GM18519 (cell line): ENCODE measurements around the gene NLGN3.
"Not testable (repeated sequence)": the region's sequence is repeated elsewhere in the genome, so short reads cannot be mapped to it uniquely, and the experiment has no call there.

Experiments used
- ATAC-seq: cut with Tn5 transposase; IDR thresholded peaks from one replicate; pipeline ENCODE4 v1.9.1; 2021; ENCODE audit warnings: mild to moderate bottlenecking, moderate library complexity; ENCODE audit not compliant: unreplicated experiment, low FRiP score

The NLGN3 gene

DNA sequence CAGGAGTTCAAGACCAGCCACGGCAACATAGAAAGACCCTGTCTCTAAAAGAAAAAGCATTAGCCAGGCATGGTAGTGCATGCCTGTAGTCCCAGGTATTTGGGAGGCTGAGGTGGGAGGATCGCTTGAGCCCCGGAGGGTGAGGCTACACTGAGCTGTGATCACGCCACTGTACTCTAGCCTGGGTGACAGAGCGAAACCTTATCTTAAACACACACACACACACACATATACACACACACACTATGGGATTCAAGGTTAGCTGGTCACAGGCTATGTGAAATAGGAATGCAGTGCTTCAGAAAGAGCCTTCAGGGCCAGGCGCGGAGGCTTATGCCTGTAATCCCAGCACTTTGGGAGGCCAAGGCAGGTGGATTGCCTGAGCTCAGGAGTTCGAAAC is 23.5 kb downstream of the NLGN3 start:
- ATAC-seq: no peak

DNA sequence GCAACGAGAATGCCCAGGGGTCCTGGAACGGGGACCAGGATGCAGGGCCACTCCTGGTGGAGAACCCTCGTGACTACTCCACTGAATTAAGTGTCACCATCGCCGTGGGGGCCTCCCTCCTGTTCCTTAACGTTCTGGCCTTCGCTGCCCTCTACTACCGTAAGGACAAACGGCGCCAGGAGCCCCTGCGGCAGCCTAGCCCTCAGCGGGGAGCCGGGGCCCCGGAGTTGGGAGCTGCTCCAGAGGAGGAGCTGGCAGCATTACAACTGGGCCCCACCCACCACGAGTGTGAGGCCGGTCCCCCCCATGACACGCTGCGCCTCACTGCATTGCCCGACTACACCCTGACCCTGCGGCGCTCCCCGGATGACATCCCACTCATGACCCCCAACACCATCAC is 24.9 kb downstream of the NLGN3 start:
- ATAC-seq: no peak

DNA sequence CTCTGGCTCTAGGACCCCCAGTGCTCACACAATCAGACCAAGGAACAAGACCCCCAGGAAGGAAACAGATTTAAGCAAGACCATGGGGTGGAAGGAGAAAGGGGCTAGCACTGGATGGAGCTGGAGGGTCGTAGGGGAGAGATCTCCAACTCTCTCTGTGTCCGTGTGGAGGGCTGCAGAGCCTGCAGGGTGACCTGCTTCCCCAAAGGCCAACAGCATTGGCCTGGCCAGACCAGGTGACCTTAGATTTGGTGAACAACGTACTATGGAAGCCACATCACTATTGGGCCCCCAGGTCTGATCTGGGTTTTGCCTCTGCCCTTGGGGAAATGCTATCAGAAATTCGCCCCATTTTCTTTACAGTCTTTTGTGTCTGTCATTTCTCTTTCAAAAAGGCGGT is 26.0 kb downstream of the NLGN3 start:
- ATAC-seq: no peak

DNA sequence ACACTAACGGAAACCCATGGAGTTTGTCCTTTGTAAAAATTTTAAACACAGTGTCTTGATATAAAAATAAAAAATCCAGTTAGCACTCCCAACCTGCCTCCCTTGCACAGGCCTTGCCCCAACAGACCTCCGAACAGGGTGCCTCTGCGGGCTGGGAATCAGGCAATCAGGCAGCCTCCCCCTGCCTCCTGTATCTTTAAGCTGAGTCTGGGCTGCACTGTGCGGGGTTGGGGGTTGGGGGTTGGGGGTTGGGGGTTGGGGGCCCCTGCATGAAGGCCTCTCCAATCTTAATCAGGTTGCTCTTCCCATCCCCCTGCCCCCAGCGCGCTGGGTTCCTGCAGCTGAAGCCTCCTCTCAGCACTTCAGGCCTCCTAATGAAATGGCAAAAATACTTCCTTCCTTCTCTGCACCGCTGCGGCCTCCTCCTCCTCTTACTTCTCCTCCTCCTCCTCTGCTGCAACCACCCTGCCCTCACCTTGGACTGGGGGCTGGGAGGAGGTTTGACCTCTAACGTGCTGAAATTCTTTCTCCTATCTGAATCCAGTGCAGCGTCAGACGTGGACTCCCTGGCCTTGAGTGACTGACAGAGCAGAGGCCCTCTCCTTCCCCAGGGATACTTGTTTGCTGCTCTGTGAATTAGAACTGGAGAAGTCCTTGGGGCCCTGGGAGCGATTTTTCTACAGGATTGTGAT is 26.6 kb downstream of the NLGN3 start:
- ATAC-seq: no peak

DNA sequence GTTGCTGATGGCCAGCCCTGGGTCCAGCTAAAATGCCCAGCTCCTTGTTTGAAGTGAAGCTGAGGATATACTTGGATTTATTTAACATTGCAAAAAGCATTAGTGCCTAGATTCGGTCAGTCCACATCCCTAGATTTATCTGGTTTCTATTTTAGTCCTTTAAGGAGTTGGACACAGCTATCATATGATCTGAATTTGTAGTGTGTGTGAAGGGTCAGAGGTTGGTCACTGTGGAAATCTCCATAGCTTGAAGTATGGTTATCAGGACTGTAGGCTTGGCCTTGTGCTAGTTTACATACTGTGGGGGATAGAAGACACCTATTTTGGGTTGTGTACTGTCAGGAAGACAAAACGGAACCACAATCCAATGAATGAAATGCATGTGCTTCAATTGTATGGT is 28.8 kb downstream of the NLGN3 start:
- ATAC-seq: no peak

DNA sequence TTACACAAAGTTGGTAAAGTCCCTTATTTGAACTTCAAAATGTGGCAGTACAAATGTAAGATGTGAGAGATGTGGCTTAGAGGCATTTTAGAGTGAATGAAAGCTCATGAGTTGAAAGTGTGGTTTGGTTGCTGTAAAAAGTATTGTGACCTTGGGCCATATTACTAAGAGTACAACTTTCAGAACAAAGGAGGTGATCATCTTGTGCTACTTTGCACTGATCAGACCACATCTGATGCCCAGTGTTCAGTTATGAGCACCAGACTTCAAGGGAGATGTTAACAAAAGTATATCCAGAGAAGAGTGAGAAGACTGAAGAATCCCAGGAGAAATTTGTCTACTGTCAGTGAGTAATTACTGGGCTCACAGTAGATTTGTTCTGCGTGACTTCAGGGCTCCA is 30.2 kb downstream of the NLGN3 start:
- ATAC-seq: no peak

DNA sequence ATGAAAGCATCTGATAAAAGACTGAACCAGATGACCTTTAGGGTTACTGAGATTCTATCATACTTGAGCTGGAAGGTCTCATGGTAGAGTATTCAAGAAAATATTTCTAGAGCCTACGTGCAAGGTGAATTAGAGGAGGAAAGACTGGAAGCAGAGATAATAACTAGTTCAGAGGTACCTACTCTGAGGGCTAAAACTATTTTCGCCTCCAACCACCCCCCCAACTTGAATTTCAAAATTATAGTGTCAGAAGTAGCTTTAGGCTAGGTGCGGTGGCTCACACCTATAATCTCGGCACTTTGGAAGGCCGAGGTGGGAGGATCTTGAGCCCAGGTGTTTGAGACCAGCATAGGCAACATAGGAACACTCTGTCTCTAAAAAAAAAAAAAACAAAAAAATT is 30.9 kb downstream of the NLGN3 start:
- ATAC-seq: no peak

DNA sequence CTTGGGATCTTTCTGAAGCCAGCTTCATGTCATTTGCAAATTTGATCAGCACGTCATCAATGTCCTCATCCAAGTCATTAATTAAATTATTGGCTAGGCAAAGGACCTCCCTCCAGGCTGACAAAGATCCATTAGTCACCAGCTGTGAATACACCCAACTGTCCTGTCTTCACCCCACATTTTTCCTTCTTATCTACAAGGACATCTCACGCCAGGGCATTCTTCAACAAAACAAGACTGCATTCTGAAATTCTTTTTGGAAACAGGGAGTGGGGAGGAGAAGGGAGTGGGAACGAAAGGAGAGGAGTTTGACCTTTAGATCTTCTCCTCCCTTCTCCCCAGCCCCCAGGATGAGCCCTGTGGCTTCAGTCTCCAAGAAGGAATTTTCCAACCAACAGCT is 32.7 kb downstream of the NLGN3 start:
- no peak for ATAC-seq

DNA sequence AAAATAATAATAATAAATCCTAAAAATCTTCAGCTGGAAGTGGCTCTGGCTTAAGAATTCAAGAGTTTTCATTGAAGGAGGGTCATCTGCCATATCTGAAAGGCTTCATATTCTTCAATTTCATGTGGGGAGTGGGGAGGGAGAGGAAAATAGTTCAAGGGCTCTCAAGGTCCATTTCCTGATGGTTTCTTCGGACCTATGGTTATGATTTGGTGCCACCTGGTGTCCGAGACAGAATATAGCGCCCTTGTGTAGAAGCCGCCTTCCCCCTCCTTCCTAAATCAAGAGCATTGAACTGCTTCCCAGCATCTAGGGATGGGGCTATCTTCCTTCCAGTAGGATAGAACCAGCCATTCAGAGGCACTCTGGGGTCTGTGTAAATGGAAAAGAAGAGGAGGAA is 34.3 kb downstream of the NLGN3 start:
- no peak for ATAC-seq

DNA sequence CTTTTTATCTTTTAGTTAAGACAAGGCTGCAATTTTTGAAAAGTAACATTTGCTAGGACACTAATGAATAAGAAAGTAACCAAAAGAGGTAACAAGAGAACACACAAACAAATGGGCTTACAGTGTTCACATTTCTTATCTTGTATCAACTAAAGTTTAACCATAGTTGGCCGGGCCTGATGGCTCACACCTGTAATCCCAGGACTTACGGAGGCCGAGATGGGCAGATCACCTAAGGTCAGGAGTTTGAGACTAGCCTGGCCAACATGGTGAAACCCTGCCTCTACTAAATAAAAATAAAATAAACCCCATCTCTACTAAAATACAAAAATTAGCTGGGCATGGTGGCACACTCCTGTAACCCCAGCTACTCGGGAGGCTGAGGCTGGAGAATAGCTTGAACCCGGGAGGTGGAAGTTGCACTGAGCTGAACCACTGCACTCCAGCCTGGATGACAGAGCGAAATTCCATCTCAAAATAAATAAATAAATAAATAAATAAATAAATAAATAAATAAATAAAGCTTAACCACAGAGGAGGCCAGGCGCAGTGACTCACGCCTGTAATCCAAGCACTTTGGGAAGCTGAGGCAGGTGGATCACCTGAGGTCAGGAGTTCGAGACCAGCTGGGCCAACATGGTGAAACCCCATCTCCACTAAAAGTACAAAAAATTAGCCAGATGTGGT is 36.1 kb downstream of the NLGN3 start:
- not testable (repeated sequence) for ATAC-seq

DNA sequence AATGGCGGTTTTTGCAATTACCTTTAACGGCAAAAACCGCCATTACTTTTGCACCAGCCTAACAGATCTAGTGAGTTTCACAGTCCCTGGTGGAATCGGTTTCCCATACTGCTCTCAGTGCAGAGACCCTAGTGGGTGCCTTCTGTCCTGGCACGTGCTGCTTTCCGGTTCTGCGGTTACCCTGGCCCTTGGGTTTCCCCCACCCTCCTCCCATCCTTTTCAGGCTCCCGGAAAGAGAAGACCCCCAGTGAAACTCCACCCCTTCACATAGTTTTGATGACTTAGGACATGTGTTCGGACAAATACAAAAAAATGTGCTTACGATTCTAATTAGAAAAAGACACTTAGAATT is 36.9 kb downstream of the NLGN3 start:
- ATAC-seq: peak; percentile 16

DNA sequence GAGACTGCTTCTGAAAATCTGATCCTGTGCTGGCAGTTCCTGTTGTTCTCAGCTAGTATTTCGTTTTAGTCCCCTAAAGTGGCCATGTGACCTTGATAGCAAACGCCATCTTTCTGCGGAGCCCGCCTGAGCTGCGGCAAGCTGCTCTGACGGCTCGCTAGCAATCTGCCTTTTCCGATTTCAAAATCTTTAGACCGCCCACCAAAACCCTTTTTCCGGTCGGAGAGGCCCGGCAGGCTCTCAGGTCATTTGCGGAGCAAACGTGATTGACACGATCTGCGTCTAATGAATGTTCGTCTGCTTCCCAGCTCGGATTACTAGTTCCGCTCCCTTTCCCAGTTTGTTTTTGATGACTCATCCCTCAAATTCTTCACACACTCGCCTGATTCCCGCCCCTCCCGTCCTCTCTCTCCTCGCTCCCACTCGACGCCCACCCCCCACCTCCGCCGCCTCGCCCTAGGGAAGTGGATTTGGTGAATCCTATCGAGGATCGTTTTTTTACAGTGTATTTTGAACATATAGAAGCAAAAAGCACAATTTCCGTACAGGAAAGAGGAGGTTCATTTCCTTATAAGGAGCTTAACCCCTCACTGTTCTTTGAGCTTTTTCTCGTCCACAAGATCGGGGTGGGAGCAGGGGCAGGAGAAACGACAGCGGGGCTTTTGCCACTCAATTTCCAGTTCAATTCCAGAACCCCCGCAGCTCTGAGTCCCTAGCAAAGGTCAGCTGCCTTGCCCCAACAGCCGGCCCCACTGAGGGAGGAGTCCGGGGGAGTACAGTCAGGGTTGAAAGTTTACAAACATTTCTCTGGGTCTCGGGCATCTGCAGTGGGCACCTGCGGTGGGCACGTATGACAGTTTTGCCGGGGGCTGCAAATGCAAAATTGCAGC is 37.5 kb downstream of the NLGN3 start:
- ATAC-seq: peak; percentile 77

DNA sequence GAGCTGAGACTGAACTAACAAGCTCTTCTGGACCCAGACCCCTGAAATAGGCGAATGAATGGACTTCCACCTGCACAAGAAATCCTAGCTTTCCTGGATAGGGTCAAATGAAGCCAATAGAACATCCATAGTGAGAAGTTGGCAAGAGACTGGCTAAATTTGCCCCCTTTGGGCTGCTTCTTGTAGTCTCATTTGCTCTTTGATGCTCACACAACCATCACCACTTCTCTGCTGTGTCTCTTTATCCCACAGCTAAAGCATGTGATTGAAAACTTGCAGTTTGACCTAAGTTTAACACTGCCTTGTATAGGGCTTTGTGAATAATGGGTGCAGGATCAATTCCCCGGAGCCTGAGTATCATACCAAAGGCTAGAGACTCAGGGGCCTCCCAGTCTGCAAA is 38.2 kb downstream of the NLGN3 start:
- ATAC-seq: no peak

DNA sequence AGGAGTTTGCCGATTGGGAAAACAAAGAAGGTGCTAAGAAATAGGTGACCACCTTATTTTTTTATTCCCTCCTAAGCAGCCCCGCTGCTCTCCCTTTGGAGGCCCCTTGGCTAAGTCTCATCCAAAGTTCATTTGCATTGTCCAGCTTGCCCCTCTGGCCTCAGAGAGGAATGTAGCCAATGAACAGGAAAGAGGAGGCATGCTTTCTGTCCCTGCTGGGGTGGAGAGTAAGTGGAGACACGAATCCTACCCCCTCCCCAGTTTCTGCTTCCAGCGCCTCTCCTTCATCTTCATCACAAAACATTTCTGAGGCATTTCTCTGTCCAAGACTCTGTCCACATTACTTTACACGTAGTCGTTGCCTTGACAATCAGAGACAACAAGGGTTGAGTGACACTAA is 38.7 kb downstream of the NLGN3 start:
- ATAC-seq: no peak

DNA sequence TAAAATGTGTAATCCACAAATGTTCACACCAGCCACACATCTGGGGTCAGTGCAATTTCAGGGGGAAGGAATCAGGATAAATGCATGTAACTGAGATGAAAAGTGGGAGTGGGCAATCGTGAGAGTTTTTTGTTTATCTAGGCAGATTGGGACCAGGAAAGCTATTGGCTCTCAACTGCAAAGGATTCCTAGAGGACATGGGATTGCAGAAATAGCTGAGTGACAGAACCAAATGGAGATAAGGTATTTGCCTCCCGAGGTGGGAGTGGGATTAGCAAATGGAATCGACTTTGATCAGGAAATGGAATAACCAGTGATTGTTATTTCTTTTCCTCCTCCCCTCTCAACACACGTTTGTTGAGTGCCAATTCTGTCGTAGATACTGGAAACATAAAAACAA is 39.5 kb downstream of the NLGN3 start:
- ATAC-seq: no peak

DNA sequence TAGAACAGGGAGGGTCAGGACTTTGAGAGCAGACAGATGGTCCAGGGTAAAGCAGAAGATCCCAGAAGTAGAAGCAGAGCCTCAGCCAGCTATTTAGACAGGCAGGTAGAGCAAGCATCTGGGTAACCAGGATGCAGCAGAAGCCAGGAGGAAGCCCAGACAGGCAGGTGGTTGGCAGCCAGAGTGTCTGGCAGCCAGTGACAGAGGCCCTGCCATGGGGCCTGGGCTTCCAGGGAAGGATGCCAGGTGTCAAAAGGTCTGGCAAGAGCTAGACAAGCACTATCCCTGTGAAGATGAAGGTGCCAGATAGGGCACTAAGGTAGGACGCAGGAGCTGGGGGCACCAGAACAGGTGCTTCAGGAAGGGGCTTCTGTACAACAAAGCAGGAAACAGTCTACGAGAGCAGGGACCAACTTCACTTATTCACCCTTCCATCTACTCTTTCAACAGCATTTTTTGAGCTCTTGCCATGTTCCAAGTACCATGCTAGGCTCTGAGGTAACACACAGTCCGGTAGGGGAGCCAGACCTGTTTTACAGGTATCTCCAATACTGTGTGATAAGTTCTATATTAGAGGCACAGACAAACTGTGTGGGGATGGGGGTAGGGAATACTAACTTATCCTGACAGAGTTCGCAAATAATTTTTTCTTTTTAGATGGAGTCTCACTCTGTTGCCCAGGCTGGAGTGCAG is 40.3 kb downstream of the NLGN3 start:
- no peak for ATAC-seq

DNA sequence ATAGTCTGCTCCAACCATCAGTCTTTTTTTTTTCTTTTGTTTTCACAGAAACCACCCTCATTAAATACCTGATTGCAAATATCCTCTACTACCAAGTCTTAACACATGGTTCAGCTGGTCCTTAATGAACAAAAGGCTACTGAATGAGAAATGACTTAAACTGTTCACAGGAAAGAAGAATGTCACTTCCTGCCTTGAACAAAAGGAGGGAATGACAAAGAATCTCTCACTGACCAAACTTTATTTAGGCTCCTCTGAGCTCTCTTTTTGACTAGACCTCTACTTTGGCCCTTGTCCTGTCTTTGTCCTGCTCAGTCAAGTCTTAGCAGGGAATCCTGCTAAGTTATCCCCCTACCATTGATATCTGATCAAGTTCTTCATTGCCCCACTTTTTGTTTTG is 46.6 kb downstream of the NLGN3 start:
- ATAC-seq: no peak

DNA sequence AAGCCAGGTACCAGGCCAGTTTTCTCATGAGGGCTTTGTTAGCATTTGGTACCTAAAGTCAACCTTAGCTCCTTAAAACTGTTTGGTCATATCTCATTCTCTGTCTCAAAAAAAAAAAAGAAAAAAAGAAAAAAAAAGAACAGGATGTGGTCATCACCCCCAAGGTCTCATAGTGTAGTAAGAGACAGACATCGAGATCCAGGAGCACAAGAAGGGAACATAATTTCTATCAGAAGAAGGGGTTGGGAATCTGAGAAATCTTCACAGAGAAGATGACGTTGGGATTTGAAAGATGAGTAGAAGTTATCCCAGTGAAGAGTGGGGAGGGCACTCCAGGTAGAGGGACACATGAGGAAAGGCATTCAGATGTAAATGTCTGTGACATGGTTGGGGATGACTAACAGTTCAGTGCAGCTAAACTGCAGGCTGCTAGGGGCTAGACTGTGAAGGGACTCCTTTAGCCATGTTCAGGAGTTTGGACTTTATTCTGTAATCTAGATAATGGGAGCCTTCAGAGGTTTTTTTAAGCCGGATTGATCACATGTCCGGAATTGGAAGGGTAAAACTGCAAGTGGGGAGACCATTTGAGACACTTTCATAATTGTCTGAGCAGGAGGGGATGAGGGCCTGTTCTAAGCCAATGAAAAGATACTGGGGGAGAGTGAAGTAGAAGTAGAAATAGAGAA is 51.5 kb downstream of the NLGN3 start:
- no peak for ATAC-seq

DNA sequence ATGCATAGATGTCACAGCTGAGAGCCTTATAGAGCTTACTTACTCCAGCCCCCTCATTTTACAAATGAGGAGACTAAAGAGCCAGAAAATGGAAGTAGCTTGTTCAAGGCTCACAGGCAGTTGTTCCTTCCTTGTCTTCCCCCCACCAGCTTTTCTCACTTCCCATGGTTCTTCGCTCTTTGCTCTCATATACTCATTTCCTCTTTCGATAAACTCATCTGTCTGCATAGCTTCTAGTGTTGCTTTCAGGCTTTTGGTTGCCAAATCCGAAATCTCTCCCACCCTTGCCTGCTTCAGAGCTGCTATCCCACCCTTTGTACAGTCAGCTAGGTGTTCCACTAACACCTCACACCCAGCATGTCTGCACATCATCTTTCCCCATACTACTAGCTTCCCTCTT is 53.4 kb downstream of the NLGN3 start:
- ATAC-seq: peak; percentile 79

DNA sequence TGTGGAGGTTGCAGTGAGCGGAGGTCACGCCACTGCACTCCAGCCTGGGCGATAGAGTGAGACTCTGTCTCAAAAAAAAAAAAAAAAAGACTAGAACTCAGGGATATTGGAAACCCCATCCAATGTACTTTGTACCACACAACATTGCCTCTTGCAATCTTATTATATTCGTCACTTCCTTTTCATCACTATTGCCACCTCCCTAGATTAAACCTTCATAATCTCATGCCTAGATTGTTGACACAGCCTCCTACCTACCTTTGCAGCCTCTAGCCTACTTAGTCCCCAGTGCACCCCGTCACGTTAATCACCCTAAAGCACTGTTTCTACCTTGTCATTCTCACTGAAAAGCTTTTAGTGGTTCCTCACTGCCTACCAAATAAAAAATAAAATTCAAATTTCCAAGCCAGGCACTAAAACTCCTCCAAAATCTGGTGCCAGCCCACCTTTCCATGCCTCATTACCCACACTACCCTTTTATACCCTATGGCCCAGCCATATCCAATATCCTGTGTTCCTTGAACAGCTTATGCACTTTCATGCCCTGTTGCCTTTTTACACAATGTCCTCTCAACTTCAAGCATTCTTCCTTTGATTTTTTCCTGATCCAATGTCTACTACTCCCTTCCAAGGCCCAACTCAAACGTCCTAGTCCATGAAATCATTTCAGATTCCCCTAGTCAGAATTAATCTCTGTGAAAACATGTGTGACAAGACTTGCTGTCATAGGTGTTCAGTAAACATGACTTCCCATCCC is 54.8 kb downstream of the NLGN3 start:
- ATAC-seq: no peak
